Midbrain (tissue), 1 donor: ENCODE data around the gene NUP50.
"Not testable (repeated sequence)": the region's sequence is repeated elsewhere in the genome, so short reads cannot be mapped to it uniquely, and the experiment has no call there.

Source experiments
- DNase-seq: peaks from one replicate; lab custom pipeline; 2025; lab: John Stamatoyannopoulos, UW

Gene NUP50

GRCh38 chr22:45162531-45162930, 1.2 kb upstream of the NUP50 start:
- DNase-seq: no peak

GRCh38 chr22:45163099-45163450, 650 bp upstream of the NUP50 start:
- no peak for DNase-seq

- DNase-seq: no peak
Measured at GRCh38 chr22:45164270-45165088, 754 bp downstream of the NUP50 start.

- no peak for DNase-seq
Measured at GRCh38 chr22:45166932-45167331, 3.2 kb downstream of the NUP50 start.

- DNase-seq: no peak
Measured at GRCh38 chr22:45169591-45170466, 6.1 kb downstream of the NUP50 start.

GRCh38 chr22:45171830-45172229, 8.1 kb downstream of the NUP50 start:
- DNase-seq: no peak

- DNase-seq: no peak
Measured at GRCh38 chr22:45172881-45173585, 9.3 kb downstream of the NUP50 start.

- DNase-seq: no peak
Measured at GRCh38 chr22:45179276-45180049, 15.7 kb downstream of the NUP50 start.

- DNase-seq: no peak
Measured at GRCh38 chr22:45180146-45180679, 16.5 kb downstream of the NUP50 start.

- no peak for DNase-seq
Measured at GRCh38 chr22:45181240-45181639, 17.5 kb downstream of the NUP50 start.

GRCh38 chr22:45181766-45182165, 18.0 kb downstream of the NUP50 start:
- DNase-seq: no peak

- no peak for DNase-seq
Measured at GRCh38 chr22:45183974-45184373, 20.2 kb downstream of the NUP50 start.

GRCh38 chr22:45185718-45186514, 22.2 kb downstream of the NUP50 start:
- DNase-seq: no peak

GRCh38 chr22:45187891-45188290, 24.2 kb downstream of the NUP50 start:
- no peak for DNase-seq

GRCh38 chr22:45188779-45189178, 25.1 kb downstream of the NUP50 start:
- no peak for DNase-seq

GRCh38 chr22:45190202-45190872, 26.6 kb downstream of the NUP50 start:
- no peak for DNase-seq

GRCh38 chr22:45191746-45192145, 28.0 kb downstream of the NUP50 start:
- not testable (repeated sequence) for DNase-seq

GRCh38 chr22:45192701-45193187, 29.0 kb downstream of the NUP50 start:
- DNase-seq: no peak

- no peak for DNase-seq
Measured at GRCh38 chr22:45194686-45195085, 31.0 kb downstream of the NUP50 start.

- DNase-seq: no peak
Measured at GRCh38 chr22:45195616-45196015, 31.9 kb downstream of the NUP50 start.
